ENCODE results near the gene ERBB2. TPM values are rescaled to one million over a fixed set of nuclear protein-coding genes. Genes with fewer than 3 reads are reported as not detected.

The ERBB2 gene
- total and polyA plus RNA-seq, 10 of the 15 experiments (the other 5 are each of a cell fraction or from before 2014, with no cell fraction given): 0.39 to 7.0 (median 4.3) TPM

DNA sequence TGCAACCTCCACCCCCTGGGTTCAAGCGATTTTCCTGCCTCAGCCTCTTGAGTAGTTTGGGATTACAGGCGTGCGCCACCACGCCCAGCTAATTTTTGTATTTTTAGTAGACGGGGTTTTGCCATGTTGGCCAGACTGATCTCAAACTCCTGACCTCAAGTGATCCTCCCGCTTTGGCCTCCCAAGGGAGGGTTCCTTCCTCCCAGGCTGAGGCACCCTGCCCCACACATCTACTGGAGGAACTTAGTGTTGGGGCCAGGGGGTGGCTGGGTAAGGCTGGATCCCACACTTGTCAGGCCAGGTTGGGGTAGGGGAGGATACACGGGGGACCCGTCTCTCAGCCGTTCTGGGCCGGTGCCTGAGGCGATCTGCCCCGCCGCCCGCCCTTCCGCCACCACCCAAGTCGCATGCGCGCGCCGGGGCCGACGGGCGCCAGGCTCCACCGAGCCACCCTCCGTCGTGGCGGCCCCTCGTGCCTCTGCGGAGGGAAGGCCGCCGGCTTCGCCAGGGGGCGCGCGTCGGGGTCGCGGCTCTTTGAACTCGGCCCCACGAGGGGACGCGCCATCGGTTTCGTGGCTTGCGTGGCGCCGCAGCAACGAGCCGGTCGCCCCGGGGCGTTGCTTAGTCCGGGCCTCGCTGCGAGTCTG is 53.8 kb downstream of the ERBB2 start (continued):
- TF ChIP-seq MEF2A (IDR thresholded peaks at IDR 0.05; ENCODE audit: insufficient read depth, low read depth, low read length) (0 out of 2 replicates have a peak, but pooled peaks have one; percentile 11), RFX5 (IDR thresholded peaks at IDR 0.05; ENCODE audit: low read depth, low read length) (no peak), KAT2A (conservative IDR thresholded peaks at IDR 0.05; ENCODE audit: control insufficient read depth, low read depth, low read length) (no peak), CREB1 (IDR thresholded peaks at IDR 0.05; ENCODE audit: low read depth) (no peak), BMI1 (IDR thresholded peaks at IDR 0.05; ENCODE audit: borderline replicate concordance) (no peak), ZNF622 (IDR thresholded peaks at IDR 0.05) (no peak), TCF12 (IDR thresholded peaks at IDR 0.05; ENCODE audit: low read depth, low read length) (no peak), NFYB (IDR thresholded peaks at IDR 0.05; ENCODE audit: insufficient read depth, low read depth, low read length) (no peak), ZNF207 (IDR thresholded peaks at IDR 0.05; ENCODE audit: borderline replicate concordance) (no peak; the same call in 1 of the 2 replicates), RB1 (IDR thresholded peaks at IDR 0.05; ENCODE audit: borderline replicate concordance) (peak; percentile 77; the same call in 1 of the 2 replicates), ZNF24 (IDR thresholded peaks at IDR 0.05) (0 out of 2 replicates have a peak, but pooled peaks have one; percentile 4), RCOR1 (conservative IDR thresholded peaks at IDR 0.05; ENCODE audit: low read depth, low read length) (no peak), TBL1XR1 (IDR thresholded peaks at IDR 0.05; ENCODE audit: low read depth, low read length) (no peak), NR2C2 (IDR thresholded peaks at IDR 0.05; ENCODE audit: borderline replicate concordance, control insufficient read depth, insufficient read length, low read depth) (no peak), EED (IDR thresholded peaks at IDR 0.05; ENCODE audit: low read depth) (no peak), EGR1 (IDR thresholded peaks at IDR 0.05; ENCODE audit: borderline replicate concordance in 1 of 2, low read depth in 2 of 2, low read length in 2 of 2) (no peak; a peak in 1 of 3 replicates), RELA (IDR thresholded peaks at IDR 0.05; ENCODE audit: borderline replicate concordance, partially characterized antibody) (no peak), LARP7 (IDR thresholded peaks at IDR 0.05) (peak; percentile 100; the same call in 1 of the 2 replicates), POLR2AphosphoS2 (IDR thresholded peaks at IDR 0.05; ENCODE audit: low read depth, low read length) (no peak; the same call in 1 of the 2 replicates), ATF7 (IDR thresholded peaks at IDR 0.05; ENCODE audit: low read depth) (no peak)
- TF ChIP-seq, protein P1, sequence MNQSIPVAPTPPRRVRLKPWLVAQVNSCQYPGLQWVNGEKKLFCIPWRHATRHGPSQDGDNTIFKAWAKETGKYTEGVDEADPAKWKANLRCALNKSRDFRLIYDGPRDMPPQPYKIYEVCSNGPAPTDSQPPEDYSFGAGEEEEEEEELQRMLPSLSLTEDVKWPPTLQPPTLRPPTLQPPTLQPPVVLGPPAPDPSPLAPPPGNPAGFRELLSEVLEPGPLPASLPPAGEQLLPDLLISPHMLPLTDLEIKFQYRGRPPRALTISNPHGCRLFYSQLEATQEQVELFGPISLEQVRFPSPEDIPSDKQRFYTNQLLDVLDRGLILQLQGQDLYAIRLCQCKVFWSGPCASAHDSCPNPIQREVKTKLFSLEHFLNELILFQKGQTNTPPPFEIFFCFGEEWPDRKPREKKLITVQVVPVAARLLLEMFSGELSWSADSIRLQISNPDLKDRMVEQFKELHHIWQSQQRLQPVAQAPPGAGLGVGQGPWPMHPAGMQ (IDR thresholded peaks at IDR 0.05; ENCODE audit: borderline replicate concordance): no peak
- TF ChIP-seq, protein P2, sequence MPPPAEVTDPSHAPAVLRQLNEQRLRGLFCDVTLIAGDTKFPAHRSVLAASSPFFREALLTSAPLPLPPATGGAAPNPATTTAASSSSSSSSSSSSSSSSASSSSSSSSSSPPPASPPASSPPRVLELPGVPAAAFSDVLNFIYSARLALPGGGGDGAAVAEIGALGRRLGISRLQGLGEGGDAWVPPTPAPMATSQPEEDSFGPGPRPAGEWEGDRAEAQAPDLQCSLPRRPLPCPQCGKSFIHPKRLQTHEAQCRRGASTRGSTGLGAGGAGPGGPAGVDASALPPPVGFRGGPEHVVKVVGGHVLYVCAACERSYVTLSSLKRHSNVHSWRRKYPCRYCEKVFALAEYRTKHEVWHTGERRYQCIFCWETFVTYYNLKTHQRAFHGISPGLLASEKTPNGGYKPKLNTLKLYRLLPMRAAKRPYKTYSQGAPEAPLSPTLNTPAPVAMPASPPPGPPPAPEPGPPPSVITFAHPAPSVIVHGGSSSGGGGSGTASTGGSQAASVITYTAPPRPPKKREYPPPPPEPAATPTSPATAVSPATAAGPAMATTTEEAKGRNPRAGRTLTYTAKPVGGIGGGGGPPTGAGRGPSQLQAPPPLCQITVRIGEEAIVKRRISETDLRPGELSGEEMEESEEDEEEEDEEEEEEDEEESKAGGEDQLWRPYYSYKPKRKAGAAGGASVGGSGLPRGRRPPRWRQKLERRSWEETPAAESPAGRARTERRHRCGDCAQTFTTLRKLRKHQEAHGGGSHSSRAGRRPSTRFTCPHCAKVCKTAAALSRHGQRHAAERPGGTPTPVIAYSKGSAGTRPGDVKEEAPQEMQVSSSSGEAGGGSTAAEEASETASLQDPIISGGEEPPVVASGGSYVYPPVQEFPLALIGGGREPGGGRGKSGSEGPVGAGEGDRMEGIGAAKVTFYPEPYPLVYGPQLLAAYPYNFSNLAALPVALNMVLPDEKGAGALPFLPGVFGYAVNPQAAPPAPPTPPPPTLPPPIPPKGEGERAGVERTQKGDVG (CRISPR knock-in tag; IDR thresholded peaks at IDR 0.05): peak; percentile 67; the same call in 1 of the 2 replicates
- TF ChIP-seq, protein P3, sequence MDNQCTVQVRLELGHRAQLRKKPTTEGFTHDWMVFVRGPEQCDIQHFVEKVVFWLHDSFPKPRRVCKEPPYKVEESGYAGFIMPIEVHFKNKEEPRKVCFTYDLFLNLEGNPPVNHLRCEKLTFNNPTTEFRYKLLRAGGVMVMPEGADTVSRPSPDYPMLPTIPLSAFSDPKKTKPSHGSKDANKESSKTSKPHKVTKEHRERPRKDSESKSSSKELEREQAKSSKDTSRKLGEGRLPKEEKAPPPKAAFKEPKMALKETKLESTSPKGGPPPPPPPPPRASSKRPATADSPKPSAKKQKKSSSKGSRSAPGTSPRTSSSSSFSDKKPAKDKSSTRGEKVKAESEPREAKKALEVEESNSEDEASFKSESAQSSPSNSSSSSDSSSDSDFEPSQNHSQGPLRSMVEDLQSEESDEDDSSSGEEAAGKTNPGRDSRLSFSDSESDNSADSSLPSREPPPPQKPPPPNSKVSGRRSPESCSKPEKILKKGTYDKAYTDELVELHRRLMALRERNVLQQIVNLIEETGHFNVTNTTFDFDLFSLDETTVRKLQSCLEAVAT (IDR thresholded peaks at IDR 0.05): 0 out of 2 replicates have a peak, but pooled peaks have one; percentile 36
- TF ChIP-seq, protein P4, sequence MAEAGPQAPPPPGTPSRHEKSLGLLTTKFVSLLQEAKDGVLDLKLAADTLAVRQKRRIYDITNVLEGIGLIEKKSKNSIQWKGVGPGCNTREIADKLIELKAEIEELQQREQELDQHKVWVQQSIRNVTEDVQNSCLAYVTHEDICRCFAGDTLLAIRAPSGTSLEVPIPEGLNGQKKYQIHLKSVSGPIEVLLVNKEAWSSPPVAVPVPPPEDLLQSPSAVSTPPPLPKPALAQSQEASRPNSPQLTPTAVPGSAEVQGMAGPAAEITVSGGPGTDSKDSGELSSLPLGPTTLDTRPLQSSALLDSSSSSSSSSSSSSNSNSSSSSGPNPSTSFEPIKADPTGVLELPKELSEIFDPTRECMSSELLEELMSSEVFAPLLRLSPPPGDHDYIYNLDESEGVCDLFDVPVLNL (IDR thresholded peaks at IDR 0.05; ENCODE audit: low read depth, low read length): no peak
